GM19099 (cell line): ENCODE results near the gene PLSCR3.

Experiments
- POLR2A ChIP-seq: IDR thresholded peaks from 3 replicates; pipeline ENCODE4 v1.6.1; 2011; ENCODE audit warnings: low read depth; ENCODE audit not compliant: insufficient read length; ENCODE audit errors: extremely low read depth

Gene PLSCR3

GRCh38 chr17:7382901-7383300 is 11.4 kb downstream of the PLSCR3 start:
- no peak for TF ChIP-seq POLR2A

- no peak for TF ChIP-seq POLR2A
These were observed 13.3 kb downstream of the PLSCR3 start, which contains the start of gene TNK1 for GRCh38 chr17:7380855-7381683. Gene TNK1 (plus strand): TSS chr17:7381089. CDS start chr17:7382927, 1,838 bp downstream.

GRCh38 chr17:7380321-7380720 is 14.0 kb downstream of the PLSCR3 start:
- no peak for TF ChIP-seq POLR2A

DNA sequence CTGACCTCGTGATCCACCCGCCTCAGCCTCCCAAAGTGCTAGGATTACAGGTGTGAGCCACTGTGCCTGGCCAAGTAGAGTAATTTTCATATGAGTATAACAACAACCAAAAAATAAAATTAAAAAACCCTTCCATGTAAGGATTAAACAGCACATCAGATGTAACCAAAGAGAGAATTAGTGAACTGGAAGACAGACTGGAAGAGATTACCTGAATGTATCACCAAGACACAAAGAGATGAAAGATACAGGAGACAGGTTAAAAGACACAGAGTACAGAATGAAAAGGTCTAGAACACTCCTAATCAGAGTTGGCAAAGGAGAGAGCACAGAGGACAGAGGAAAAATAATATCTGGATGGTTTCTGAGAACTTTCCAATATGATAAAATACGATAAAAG is 15.2 kb downstream of the PLSCR3 start:
- TF ChIP-seq POLR2A: no peak

DNA sequence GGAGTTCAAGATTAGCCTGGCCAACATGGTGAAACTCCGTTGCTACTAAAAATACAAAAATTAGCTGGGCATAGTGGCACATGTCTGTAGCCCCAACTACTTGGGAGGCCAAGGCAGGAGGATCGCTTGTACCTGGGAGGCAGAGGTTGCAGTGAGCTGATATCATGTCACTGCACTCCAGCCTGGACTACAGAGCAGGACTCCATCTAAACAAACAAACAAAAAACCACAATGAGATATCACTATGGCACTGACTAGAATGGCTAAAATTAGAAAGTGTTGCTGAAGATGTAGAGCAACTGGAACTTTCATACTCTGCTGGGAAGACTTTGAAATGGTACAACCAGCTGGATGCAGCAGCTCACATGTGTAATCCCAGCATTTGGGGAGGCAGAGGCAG is 20.0 kb downstream of the PLSCR3 start:
- TF ChIP-seq POLR2A: no peak

GRCh38 chr17:7370853-7371252 is 23.5 kb downstream of the PLSCR3 start:
- TF ChIP-seq POLR2A: no peak

DNA sequence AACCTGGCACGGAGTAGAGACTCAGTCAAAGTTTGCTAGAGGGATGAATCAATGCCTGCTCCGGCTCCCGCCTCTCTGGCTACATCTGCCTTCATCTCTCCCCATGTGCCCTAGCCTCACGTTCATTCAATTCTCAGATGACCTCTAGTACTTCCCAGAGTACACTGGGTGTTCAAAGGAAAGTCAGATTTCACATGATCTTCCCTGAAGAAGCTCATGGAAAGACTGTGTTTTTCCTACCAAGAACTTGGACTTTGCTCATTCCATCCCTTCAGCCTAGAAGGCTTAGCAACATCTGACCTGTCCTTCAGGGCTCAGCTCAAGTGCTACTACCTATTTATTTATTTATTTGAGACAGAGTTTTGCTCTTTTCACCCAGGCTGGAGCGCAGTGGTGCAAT is 24.5 kb downstream of the PLSCR3 start:
- no peak for TF ChIP-seq POLR2A

- no peak for TF ChIP-seq POLR2A
These were observed 26.3 kb downstream of the PLSCR3 start for GRCh38 chr17:7367918-7368598.

DNA sequence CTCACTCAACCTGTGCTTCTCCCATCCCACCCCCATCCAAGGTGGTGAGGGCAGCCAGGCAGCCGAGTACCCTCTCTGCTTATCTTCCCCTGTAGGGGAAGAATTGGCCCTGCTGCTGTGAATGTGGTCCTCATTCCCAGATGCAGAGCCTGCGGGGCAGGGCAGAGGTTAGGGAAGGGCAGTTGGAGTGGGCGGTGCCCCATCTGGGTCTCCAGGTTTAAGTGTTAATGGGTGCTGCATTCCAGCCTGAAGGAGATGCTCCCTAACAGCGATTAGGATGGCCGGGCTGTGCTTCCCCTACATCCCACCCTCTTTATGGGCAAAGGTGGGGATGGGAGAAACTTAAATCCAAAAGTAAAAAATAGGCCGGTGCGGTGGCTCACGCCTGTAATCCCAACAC is 27.2 kb downstream of the PLSCR3 start:
- no peak for TF ChIP-seq POLR2A

- TF ChIP-seq POLR2A: no peak
These were observed 31.0 kb downstream of the PLSCR3 start for GRCh38 chr17:7363311-7363710.

DNA sequence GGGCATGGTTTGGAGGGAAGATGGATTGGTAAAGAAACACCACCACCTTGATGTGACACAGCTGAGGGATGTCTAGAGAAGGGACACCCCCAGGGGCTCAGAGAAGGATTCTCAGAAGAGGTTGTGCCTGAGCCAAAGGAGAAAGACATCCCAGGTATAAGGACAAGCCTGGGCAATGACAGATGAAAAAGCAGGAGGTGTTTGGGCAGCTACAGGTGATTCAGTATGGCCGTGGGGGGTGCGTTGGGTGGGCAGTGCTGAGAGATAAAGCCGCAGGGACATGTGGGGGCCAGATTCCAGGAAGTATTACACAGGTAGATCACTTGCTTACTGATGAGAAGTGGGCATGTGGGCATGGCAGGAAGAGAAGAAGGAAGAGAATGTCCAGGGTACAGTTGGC is 32.4 kb downstream of the PLSCR3 start:
- TF ChIP-seq POLR2A: no peak

DNA sequence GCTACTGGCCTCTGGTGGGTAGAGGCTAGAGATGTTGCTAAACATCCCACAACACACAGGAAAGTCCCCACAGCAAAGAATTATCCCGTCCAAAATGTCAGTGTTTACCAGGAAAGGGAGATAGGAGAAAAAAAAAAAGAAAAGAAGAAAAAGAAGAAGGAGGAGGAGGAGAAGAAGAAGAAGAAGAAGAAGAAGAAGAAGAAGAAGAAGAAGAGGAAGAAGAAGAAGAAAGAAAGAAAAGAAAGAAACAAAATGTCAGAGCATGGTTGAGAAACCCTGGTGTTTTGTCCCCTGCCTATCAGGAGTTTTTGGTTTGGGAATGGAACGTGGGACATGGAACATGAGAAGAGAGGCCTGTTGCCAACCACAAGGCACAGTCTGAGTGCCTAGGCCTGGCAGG is 36.9 kb downstream of the PLSCR3 start:
- no peak for TF ChIP-seq POLR2A

DNA sequence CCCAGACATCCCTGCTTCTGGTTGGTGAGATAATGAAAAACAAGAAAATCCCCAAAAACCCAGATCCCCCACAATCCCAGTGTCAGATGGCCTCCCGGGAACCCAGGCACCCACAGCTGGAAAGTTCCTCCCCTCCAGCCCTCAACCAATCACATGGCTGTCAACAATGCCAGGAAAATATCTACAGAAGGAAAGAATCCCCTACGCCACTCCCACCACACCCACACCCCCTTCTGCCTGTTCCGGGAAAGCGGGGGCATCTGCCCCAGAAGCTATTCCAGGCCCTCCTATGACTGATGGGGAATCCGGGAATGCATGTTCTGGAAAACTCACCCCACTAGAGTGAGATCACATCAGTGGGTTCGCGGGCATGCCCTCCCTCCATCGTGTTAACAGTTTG is 37.6 kb downstream of the PLSCR3 start:
- no peak for TF ChIP-seq POLR2A

- TF ChIP-seq POLR2A: no peak
These were observed 38.2 kb downstream of the PLSCR3 start for GRCh38 chr17:7356072-7356549.

DNA sequence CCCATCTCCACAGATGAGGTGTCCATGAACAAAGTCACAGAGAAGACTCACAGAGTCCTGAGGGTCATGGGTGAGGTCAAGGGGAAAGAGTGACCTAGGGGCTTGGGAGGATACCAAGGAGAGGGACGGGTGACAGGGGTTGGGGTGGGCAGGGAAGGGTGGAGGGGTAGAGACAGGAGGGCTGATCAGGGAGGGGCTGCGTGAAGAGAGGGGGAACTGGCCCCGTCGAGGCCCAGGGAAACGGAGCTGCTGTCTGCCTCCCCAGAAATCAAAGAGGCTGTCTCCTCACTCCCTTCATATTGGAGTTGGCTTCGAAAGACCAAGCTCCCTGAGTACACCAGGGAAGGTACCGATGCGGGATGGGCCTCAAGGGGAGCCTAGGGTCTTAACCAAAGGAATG is 38.8 kb downstream of the PLSCR3 start:
- TF ChIP-seq POLR2A: no peak

GRCh38 chr17:7355053-7355452 is 39.3 kb downstream of the PLSCR3 start, which contains the start of gene TMEM95:
Gene TMEM95 (plus strand): TSS chr17:7355156. CDS start chr17:7355205, 49 bp downstream.
- no peak for TF ChIP-seq POLR2A
